Chondrocyte (in vitro differentiated cells): ENCODE data around the gene HSPB1. TPM values are rescaled to one million over a fixed set of nuclear protein-coding genes. Genes with fewer than 3 reads are reported as not detected.
A peak's percentile ranks its signal among the peaks of the same experiment; 100 is the strongest.
"Not testable (repeated sequence)": the region's sequence is repeated elsewhere in the genome, so short reads cannot be mapped to it uniquely, and the experiment has no call there.

ENCODE experiments used
- DNase-seq: peaks from one replicate; pipeline ENCODE4 v3.0.0; 2021; ENCODE audit warnings: mixed read lengths, low spot score
- H3K27ac Mint-ChIP-seq: one replicate; pipeline ENCODE4 v1.8.0; 2021; ENCODE audit warnings: mild to moderate bottlenecking, moderate library complexity, mixed read lengths; ENCODE audit not compliant: unreplicated experiment
- H3K27me3 Mint-ChIP-seq: 2 replicates; pipeline ENCODE4 v1.8.0; 2021; ENCODE audit warnings: low read depth, mixed read lengths
- H3K36me3 Mint-ChIP-seq: 2 replicates; pipeline ENCODE4 v1.8.0; 2021; ENCODE audit warnings: low read depth, mixed read lengths
- H3K4me1 Mint-ChIP-seq: 2 replicates; pipeline ENCODE4 v1.8.0; 2021; ENCODE audit warnings: low read depth, mild to moderate bottlenecking, mixed read lengths
- H3K4me3 Mint-ChIP-seq: one replicate; pipeline ENCODE4 v1.8.0; 2021; ENCODE audit warnings: mild to moderate bottlenecking, moderate library complexity, mixed read lengths; ENCODE audit not compliant: unreplicated experiment
- H3K9me3 Mint-ChIP-seq: 2 replicates; pipeline ENCODE4 v1.8.0; 2021; ENCODE audit warnings: low read depth, mixed read lengths
- total RNA-seq: library from RNA; stranded (reverse); gene quantifications from 3 replicates; pipeline ENCODE4 v1.2.1, GENCODE V29; 2021
- TF ChIP-seq, protein P1 (sequence below): fragments of 200-600 bp; sonication (generic); IDR thresholded peaks from 2 replicates; pipeline ENCODE4 v1.5.0; 2021; ENCODE audit warnings: antibody characterized with exemption, mild to moderate bottlenecking, moderate library complexity

The HSPB1 gene
- total RNA-seq, 1 donor from 2014 or later = 1,322 TPM

DNA sequence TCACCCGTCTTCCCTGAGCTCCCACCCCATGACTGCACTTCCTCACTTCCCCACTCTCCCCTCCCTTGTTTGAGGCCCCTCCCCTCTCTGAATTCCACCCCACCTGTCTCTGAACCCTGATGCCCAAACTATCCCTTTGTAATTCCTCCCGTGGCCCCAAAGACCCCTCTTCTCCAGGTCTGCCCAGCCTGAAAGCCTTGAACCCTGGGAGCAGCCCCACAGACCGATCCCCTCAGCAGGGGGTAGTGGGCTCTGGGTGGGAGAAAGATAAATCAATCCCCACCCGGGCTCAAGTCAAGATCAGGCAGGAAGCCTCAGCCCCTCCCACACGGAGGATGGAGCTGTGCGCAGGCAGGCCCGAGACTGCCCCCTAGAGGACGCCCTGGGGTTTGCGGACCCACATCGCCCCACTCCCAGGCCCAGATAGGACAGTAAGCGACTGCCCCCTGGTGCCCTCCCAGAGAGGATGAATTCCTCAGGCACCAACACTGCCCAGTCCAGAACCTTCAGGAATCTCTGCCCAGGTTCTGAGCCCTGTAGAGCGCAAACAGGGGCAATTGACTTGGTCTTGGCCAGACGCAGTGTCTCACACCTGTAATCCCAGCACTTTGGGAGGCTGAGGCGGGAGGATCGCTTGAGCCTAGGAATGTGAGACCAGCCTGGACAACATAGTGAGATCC is 11.7 kb downstream of the HSPB1 start:
- no peaks in the 10 kb centered on the region for H3K27me3 Mint-ChIP-seq
- peaks cover 28% of the 10 kb centered on the region for H3K4me1 Mint-ChIP-seq
- no peak overlapping the region for H3K4me3 Mint-ChIP-seq
- DNase-seq = peak; percentile 95
- TF ChIP-seq, protein P1, sequence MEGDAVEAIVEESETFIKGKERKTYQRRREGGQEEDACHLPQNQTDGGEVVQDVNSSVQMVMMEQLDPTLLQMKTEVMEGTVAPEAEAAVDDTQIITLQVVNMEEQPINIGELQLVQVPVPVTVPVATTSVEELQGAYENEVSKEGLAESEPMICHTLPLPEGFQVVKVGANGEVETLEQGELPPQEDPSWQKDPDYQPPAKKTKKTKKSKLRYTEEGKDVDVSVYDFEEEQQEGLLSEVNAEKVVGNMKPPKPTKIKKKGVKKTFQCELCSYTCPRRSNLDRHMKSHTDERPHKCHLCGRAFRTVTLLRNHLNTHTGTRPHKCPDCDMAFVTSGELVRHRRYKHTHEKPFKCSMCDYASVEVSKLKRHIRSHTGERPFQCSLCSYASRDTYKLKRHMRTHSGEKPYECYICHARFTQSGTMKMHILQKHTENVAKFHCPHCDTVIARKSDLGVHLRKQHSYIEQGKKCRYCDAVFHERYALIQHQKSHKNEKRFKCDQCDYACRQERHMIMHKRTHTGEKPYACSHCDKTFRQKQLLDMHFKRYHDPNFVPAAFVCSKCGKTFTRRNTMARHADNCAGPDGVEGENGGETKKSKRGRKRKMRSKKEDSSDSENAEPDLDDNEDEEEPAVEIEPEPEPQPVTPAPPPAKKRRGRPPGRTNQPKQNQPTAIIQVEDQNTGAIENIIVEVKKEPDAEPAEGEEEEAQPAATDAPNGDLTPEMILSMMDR = peak; percentile 100
- no peaks in the 10 kb centered on the region for H3K9me3 Mint-ChIP-seq
- peak overlapping the region; percentile 74 for H3K27ac Mint-ChIP-seq
- no peaks in the 10 kb centered on the region for H3K36me3 Mint-ChIP-seq

DNA sequence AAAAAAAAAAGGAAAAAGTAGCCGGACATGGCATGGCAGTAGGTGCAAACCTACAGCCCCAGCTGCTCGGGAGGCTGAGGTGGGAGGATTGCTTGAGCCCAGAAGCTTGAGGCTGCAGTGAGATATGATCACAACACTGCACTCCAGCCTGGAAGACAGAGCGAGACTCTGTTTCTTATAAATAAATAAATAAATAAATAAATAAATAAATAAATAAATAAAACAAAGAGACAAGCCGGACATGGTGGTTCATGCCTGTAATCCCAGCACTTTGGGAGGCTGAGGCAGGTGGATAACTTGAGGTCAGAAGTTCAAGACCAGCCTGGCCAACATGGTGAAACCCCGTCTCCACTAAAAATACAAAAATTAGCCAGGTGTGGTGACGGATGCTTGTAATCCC is 12.3 kb downstream of the HSPB1 start:
- not testable (repeated sequence) for H3K27ac Mint-ChIP-seq

DNA sequence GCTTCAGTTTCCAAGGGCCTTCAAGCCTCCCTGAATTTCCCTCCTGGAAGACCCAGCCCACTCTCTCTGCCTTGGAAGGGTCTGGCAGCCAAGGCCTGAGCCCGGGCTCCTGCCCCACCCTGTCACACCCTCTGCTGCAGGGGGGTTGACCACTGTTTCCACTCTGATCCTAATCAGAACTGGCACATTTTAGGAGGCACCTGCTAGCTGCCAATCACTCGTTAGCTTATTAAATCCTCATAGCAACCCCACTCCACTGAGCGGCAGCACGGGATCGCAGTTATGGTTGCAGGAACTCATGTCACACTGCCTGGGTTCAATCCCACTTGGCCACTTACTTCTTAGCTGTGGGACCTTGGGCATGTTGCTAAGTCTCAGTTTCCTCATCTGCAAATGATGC is 12.9 kb downstream of the HSPB1 start:
- H3K27ac Mint-ChIP-seq = no peak overlapping the region
- TF ChIP-seq, protein P1 = no peak
- no peak overlapping the region for H3K4me3 Mint-ChIP-seq
- H3K27me3 Mint-ChIP-seq = no peaks in the 10 kb centered on the region
- no peaks in the 10 kb centered on the region for H3K36me3 Mint-ChIP-seq
- no peak for DNase-seq
- no peaks in the 10 kb centered on the region for H3K9me3 Mint-ChIP-seq
- peaks cover 31% of the 10 kb centered on the region for H3K4me1 Mint-ChIP-seq

More for the DNA sequence above, 12.3 kb downstream of the HSPB1 start:
- not testable (repeated sequence) for H3K27me3 Mint-ChIP-seq, H3K4me3 Mint-ChIP-seq, DNase-seq, H3K9me3 Mint-ChIP-seq, H3K36me3 Mint-ChIP-seq
- H3K4me1 Mint-ChIP-seq = peaks cover 32% of the 10 kb centered on the region

DNA sequence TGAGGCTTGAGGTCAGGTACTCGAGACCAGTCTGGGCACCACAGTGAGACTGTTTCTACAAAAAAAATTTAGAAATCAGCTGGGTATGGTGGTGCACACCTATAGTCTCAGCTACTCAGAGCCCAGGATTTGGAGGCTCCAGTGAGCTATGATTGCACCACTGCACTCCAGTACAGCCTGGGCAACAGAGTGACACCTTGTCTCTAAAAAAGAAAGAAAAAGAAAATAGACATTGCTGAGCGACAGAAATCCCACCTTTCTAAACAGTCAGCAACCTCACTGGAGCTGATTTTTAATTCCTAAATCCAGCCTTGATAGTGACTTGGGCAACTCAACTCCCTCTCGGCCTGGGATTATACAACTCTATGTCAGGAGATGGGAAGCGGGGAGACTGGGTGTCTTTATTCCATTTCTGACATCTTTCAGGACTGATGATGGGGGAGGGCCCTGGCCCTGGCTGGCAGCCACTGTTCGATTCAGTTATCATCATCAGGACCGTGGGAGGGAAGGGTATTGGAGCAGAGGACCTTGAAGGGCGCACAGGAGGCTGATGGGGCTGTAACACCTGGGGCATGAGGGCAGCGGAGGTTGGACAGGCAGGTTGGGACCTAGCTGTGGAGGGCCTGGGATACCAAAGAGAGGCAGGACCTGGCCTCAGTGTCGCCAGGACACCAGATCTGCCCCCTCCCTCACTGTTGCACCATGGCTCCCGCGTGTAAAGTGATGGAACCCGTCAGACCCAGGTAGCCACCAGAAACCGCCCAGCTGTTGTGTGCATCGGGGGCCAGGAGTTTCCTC is 14.7 kb downstream of the HSPB1 start:
- H3K27ac Mint-ChIP-seq = peak overlapping the region; percentile 98
- peaks cover 25% of the 10 kb centered on the region for H3K4me1 Mint-ChIP-seq
- no peaks in the 10 kb centered on the region for H3K9me3 Mint-ChIP-seq
- DNase-seq = no peak
- H3K36me3 Mint-ChIP-seq = peaks cover 3% of the 10 kb centered on the region
- H3K27me3 Mint-ChIP-seq = no peaks in the 10 kb centered on the region
- TF ChIP-seq, protein P1 = no peak
- peak overlapping the region; percentile 76 for H3K4me3 Mint-ChIP-seq

DNA sequence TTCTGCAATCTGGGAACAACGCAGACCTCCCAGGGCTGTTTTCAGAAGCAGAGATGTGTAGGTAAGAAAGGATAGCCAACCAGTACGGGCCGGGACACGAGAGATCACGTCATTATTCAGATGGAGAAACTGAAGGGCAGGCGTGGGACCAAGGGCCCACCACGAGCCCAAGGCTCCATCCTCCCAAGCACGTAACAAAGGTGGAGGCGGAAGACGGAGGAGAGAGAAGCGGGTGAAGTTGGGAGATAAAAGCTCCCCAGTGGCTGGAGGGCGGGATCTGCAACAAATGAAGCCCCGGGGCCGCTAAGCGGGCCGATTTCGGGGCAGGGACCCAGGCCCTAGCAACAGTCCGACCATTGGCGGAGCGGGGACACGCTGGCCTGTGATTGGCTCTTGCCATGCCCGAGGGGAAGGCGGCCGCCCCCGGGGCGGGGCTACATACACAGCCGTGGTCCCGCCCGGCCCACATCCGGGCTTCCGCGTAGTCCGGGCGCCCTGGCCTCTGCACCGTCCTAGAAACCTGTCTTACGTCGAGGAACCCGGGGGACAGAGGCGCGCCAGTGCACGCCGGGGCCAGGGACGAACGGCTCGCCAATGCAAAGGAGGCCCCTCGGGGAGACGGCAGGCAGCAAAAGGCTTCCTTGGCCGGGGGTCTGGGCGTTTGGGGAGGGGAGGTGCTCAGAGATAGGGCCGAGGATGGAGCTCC is 15.5 kb downstream of the HSPB1 start:
- Mint-ChIP-seq H3K4me1 (peaks cover 31% of the 10 kb centered on the region), H3K27ac (peak overlapping the region; percentile 98), H3K27me3 (no peaks in the 10 kb centered on the region), H3K9me3 (no peaks in the 10 kb centered on the region), H3K36me3 (peaks cover 3% of the 10 kb centered on the region), H3K4me3 (peak overlapping the region; percentile 76)
- TF ChIP-seq, protein P1 = no peak
- peak; percentile 99 for DNase-seq
